ENCODE data around the gene MED13L. TPM values are rescaled to one million over a fixed set of nuclear protein-coding genes. Genes with fewer than 3 reads are reported as not detected.
"Not testable (repeated sequence)": the region's sequence is repeated elsewhere in the genome, so short reads cannot be mapped to it uniquely, and the experiment has no call there.

The MED13L gene
- total RNA-seq, 2 experiments from 2014 or later: 112 to 120 TPM

GRCh38 chr12:116046039-116046438, 231.5 kb downstream of the MED13L start:
- no peaks in the 10 kb centered on the region for H3K27me3 Mint-ChIP-seq
- H3K4me3 Mint-ChIP-seq: no peak overlapping the region
- no peaks in the 10 kb centered on the region for H3K9me3 Mint-ChIP-seq
- no peak overlapping the region for H3K27ac Mint-ChIP-seq
- POLR2A ChIA-PET: no interaction called here
- peaks cover 7% of the 10 kb centered on the region for H3K4me1 Mint-ChIP-seq
- ATAC-seq (ENCODE audit: low read depth) (no peak), DNase-seq (no peak)
- H3K36me3 Mint-ChIP-seq: peaks cover 9% of the 10 kb centered on the region

- ATAC-seq (ENCODE audit: low read depth) (no peak), DNase-seq (no peak)
- POLR2A ChIA-PET: no interaction called here
- Mint-ChIP-seq H3K4me1 (peaks cover 7% of the 10 kb centered on the region), H3K27ac (no peak overlapping the region), H3K9me3 (peaks cover 3% of the 10 kb centered on the region), H3K36me3 (peaks cover 17% of the 10 kb centered on the region), H3K4me3 (no peak overlapping the region), H3K27me3 (no peaks in the 10 kb centered on the region)
These were observed 232.3 kb downstream of the MED13L start for GRCh38 chr12:116045150-116045549.

- DNase-seq: no peak
- Mint-ChIP-seq H3K4me1 (peaks cover 7% of the 10 kb centered on the region), H3K27ac (no peak overlapping the region), H3K4me3 (no peak overlapping the region), H3K9me3 (peaks cover 3% of the 10 kb centered on the region), H3K27me3 (no peaks in the 10 kb centered on the region), H3K36me3 (peaks cover 17% of the 10 kb centered on the region)
- POLR2A ChIA-PET: no interaction called here
- ATAC-seq (ENCODE audit: low read depth): no peak
These were observed 233.6 kb downstream of the MED13L start for GRCh38 chr12:116043659-116044535.

GRCh38 chr12:116040402-116040801, 237.1 kb downstream of the MED13L start:
- no peak for DNase-seq
- POLR2A ChIA-PET: no interaction called here
- H3K27ac Mint-ChIP-seq: no peak overlapping the region
- peaks cover 16% of the 10 kb centered on the region for H3K36me3 Mint-ChIP-seq
- no peaks in the 10 kb centered on the region for H3K27me3 Mint-ChIP-seq
- peaks cover 6% of the 10 kb centered on the region for H3K4me1 Mint-ChIP-seq
- H3K4me3 Mint-ChIP-seq: no peak overlapping the region
- ATAC-seq (ENCODE audit: low read depth): no peak
- H3K9me3 Mint-ChIP-seq: peaks cover 3% of the 10 kb centered on the region

GRCh38 chr12:116039081-116039480, 238.4 kb downstream of the MED13L start:
- POLR2A ChIA-PET: no interaction called here
- no peak overlapping the region for H3K4me3 Mint-ChIP-seq
- H3K36me3 Mint-ChIP-seq: peaks cover 9% of the 10 kb centered on the region
- no peak for ATAC-seq (ENCODE audit: low read depth)
- no peak overlapping the region for H3K27ac Mint-ChIP-seq
- H3K4me1 Mint-ChIP-seq: peaks cover 2% of the 10 kb centered on the region
- no peaks in the 10 kb centered on the region for H3K27me3 Mint-ChIP-seq
- no peak for DNase-seq
- H3K9me3 Mint-ChIP-seq: peaks cover 3% of the 10 kb centered on the region

- POLR2A ChIA-PET: no interaction called here
These were observed 239.3 kb downstream of the MED13L start for GRCh38 chr12:116037941-116038837.

GRCh38 chr12:116033765-116034164, 243.7 kb downstream of the MED13L start:
- peaks cover 6% of the 10 kb centered on the region for H3K9me3 Mint-ChIP-seq
- H3K4me1 Mint-ChIP-seq: no peaks in the 10 kb centered on the region
- H3K27me3 Mint-ChIP-seq: no peaks in the 10 kb centered on the region
- no peak overlapping the region for H3K27ac Mint-ChIP-seq
- peaks cover 7% of the 10 kb centered on the region for H3K36me3 Mint-ChIP-seq
- no peak for ATAC-seq (ENCODE audit: low read depth)
- no peak overlapping the region for H3K4me3 Mint-ChIP-seq
- POLR2A ChIA-PET: no interaction called here
- DNase-seq: no peak

More at GRCh38 chr12:116037941-116038837, 239.3 kb downstream of the MED13L start:
- no peaks in the 10 kb centered on the region for H3K27me3 Mint-ChIP-seq
- ATAC-seq (ENCODE audit: low read depth): no peak
- peaks cover 2% of the 10 kb centered on the region for H3K4me1 Mint-ChIP-seq
- H3K27ac Mint-ChIP-seq: no peak overlapping the region
- peaks cover 3% of the 10 kb centered on the region for H3K9me3 Mint-ChIP-seq
- no peak for DNase-seq
- peaks cover 9% of the 10 kb centered on the region for H3K36me3 Mint-ChIP-seq
- H3K4me3 Mint-ChIP-seq: no peak overlapping the region

- H3K36me3 Mint-ChIP-seq; DNase-seq; H3K9me3 Mint-ChIP-seq; H3K4me1 Mint-ChIP-seq; H3K4me3 Mint-ChIP-seq; H3K27ac Mint-ChIP-seq; H3K27me3 Mint-ChIP-seq; ATAC-seq (ENCODE audit: low read depth): not testable (repeated sequence)
- POLR2A ChIA-PET: interaction anchor here (0.6 kb wide), 1 partner anchor 24 kb away, joined by 3 read pairs; no protein-coding TSS in a partner anchor
These were observed 245.9 kb downstream of the MED13L start for GRCh38 chr12:116031624-116032023.

- peaks cover 6% of the 10 kb centered on the region for H3K9me3 Mint-ChIP-seq
- POLR2A ChIA-PET: no interaction called here
These were observed 248.9 kb downstream of the MED13L start for GRCh38 chr12:116028619-116029018.

GRCh38 chr12:116027551-116027821, 250.0 kb downstream of the MED13L start:
- H3K4me1 Mint-ChIP-seq: peaks cover 8% of the 10 kb centered on the region
- H3K27ac Mint-ChIP-seq: no peak overlapping the region
- no peak for DNase-seq
- peaks cover 3% of the 10 kb centered on the region for H3K9me3 Mint-ChIP-seq
- POLR2A ChIA-PET: no interaction called here
- H3K36me3 Mint-ChIP-seq: peaks cover 10% of the 10 kb centered on the region
- ATAC-seq (ENCODE audit: low read depth): no peak
- no peak overlapping the region for H3K4me3 Mint-ChIP-seq
- no peaks in the 10 kb centered on the region for H3K27me3 Mint-ChIP-seq

More at GRCh38 chr12:116028619-116029018, 248.9 kb downstream of the MED13L start:
- DNase-seq: no peak
- Mint-ChIP-seq H3K4me1 (peaks cover 8% of the 10 kb centered on the region), H3K4me3 (no peak overlapping the region), H3K36me3 (peaks cover 9% of the 10 kb centered on the region), H3K27me3 (no peaks in the 10 kb centered on the region), H3K27ac (no peak overlapping the region)
- ATAC-seq (ENCODE audit: low read depth): no peak

GRCh38 chr12:116026768-116027550, 250.5 kb downstream of the MED13L start:
- H3K9me3 Mint-ChIP-seq: peaks cover 2% of the 10 kb centered on the region
- DNase-seq (no peak), ATAC-seq (ENCODE audit: low read depth) (no peak)
- H3K27ac Mint-ChIP-seq: no peak overlapping the region
- H3K4me3 Mint-ChIP-seq: no peak overlapping the region
- POLR2A ChIA-PET: no interaction called here
- peaks cover 9% of the 10 kb centered on the region for H3K36me3 Mint-ChIP-seq
- H3K4me1 Mint-ChIP-seq: peaks cover 8% of the 10 kb centered on the region
- no peaks in the 10 kb centered on the region for H3K27me3 Mint-ChIP-seq

GRCh38 chr12:116026346-116026745, 251.1 kb downstream of the MED13L start:
- H3K27me3 Mint-ChIP-seq: no peaks in the 10 kb centered on the region
- peaks cover 9% of the 10 kb centered on the region for H3K36me3 Mint-ChIP-seq
- H3K4me1 Mint-ChIP-seq: peaks cover 8% of the 10 kb centered on the region
- no peak overlapping the region for H3K27ac Mint-ChIP-seq
- no peak for ATAC-seq (ENCODE audit: low read depth)
- no peak overlapping the region for H3K4me3 Mint-ChIP-seq
- H3K9me3 Mint-ChIP-seq: peaks cover 2% of the 10 kb centered on the region
- DNase-seq: no peak
- POLR2A ChIA-PET: no interaction called here

GRCh38 chr12:116024769-116025168, 252.7 kb downstream of the MED13L start:
- Mint-ChIP-seq H3K27me3 (no peaks in the 10 kb centered on the region), H3K9me3 (no peaks in the 10 kb centered on the region), H3K4me1 (peaks cover 8% of the 10 kb centered on the region), H3K36me3 (peaks cover 6% of the 10 kb centered on the region), H3K27ac (no peak overlapping the region), H3K4me3 (no peak overlapping the region)
- POLR2A ChIA-PET: no interaction called here
- ATAC-seq (ENCODE audit: low read depth): no peak
- DNase-seq: no peak
